Mammary epithelial cell (primary cell): ENCODE measurements around the gene SKAP2.

ENCODE experiments used
- EZH2 ChIP-seq: IDR thresholded peaks from 2 replicates; pipeline ENCODE4 v1.6.1; 2012; ENCODE audit warnings: low read length, inconsistent platforms, borderline replicate concordance
- TF ChIP-seq, protein P1 (sequence below), 2 donors: IDR thresholded peaks in 1 of 2; conservative IDR thresholded peaks in 1 of 2; 2 replicates each; pipeline ENCODE4 v1.5.1; 2011 to 2012; ENCODE audit warnings: inconsistent platforms in 2 of 2, low read length in 2 of 2, mild to moderate bottlenecking in 2 of 2, control low read depth in 1 of 2, low read depth in 1 of 2; ENCODE audit not compliant: insufficient read depth in 1 of 2; ENCODE audit errors: extremely low read depth in 1 of 2

DNA sequence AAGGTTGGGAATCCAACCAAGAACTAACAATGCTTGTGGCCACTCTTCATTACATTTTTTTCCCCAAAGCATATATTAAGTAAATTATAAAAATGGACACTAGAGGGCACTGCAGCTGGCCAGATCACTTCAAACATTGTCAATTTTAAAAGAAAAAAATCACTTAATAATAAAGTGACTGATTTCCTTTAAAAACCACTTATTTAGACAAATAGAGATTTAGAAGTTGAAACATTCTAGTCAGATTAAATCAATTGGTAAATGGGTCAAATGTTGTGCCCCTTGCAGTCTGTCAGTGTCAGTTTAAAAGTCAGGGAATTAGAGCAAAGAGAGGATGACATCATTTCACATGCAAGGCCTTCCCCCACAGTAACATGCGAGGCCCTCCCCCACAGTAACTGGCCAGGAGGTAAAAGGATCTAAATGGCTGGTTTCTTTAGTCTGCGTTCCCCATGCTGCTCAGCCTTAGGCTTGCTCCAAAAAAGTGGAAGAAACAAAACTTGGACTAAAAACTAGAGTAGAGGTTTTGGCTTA is 177.9 kb downstream of the SKAP2 start:
- TF ChIP-seq, protein P1, sequence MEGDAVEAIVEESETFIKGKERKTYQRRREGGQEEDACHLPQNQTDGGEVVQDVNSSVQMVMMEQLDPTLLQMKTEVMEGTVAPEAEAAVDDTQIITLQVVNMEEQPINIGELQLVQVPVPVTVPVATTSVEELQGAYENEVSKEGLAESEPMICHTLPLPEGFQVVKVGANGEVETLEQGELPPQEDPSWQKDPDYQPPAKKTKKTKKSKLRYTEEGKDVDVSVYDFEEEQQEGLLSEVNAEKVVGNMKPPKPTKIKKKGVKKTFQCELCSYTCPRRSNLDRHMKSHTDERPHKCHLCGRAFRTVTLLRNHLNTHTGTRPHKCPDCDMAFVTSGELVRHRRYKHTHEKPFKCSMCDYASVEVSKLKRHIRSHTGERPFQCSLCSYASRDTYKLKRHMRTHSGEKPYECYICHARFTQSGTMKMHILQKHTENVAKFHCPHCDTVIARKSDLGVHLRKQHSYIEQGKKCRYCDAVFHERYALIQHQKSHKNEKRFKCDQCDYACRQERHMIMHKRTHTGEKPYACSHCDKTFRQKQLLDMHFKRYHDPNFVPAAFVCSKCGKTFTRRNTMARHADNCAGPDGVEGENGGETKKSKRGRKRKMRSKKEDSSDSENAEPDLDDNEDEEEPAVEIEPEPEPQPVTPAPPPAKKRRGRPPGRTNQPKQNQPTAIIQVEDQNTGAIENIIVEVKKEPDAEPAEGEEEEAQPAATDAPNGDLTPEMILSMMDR (conservative IDR thresholded peaks at IDR 0.05 in 1 of 2, IDR thresholded peaks at IDR 0.05 in 1 of 2; ENCODE audit: extremely low read depth in 1 of 2, insufficient read depth in 1 of 2, low read depth in 1 of 2, low read length in 2 of 2) = peak; percentile 48 to 53
- TF ChIP-seq EZH2 = no peak
